GM15510 (cell line): ENCODE results near the gene AUH.

ENCODE experiments used
- POLR2A ChIP-seq: IDR thresholded peaks from 3 replicates; pipeline ENCODE4 v1.6.1; 2011; ENCODE audit warnings: borderline replicate concordance; ENCODE audit not compliant: insufficient read length; ENCODE audit errors: extremely low read depth

Gene AUH

DNA sequence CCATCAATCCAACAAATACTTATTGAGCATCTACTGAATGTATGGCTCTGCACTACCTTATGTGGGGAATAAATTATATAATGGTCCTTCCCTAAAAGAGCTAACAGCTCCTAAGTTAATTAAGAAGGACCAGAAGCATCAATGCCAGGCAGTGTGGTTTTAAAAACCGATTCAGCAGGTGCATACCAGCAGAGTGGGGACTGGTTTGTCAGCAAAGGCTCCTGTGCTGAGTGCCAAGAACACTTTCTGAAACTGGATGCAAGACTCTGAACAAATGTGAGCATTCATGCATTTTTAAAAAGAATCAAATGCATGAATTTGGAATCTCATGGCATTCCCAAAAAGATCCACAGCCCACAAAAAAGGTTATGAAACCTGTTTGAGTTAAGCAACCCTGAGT lies 142.2 kb downstream of the AUH start:
- TF ChIP-seq POLR2A: no peak

- TF ChIP-seq POLR2A: no peak
Observed at GRCh38 chr9:91217388-91217787, 144.3 kb downstream of the AUH start.

- no peak for TF ChIP-seq POLR2A
Observed at GRCh38 chr9:91214867-91215266, 146.9 kb downstream of the AUH start.

- TF ChIP-seq POLR2A: no peak
Observed at GRCh38 chr9:91214086-91214485, 147.6 kb downstream of the AUH start.

DNA sequence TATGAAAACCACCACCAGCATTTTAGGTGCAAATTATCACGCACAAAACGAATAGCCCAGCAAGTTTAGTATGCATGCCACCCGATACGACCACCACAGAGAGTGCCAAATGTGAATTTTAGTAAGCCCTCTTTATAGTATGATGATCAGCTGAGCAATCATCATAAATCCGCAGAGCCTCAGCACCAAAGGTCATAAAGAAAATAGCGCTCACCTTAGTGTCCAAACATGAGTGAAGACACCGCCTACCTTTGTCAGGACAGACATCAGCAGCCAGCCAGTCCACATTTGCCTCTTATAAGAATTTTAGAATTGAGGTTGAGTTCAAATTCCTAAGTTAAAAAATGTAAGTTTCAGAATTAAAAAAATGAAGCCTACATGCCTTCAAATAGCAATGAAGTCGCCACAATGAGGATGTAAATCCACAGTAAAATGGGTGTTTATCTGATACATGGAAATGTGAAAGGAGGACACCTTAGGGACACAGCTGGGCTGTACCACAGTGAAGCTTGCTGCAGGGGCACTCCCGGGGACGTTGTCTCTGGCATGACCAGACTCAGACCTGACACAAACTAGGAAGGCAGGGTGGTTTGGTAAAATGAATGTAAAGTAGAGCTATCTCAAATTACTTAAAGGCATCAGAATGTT lies 149.0 kb downstream of the AUH start:
- TF ChIP-seq POLR2A: no peak

DNA sequence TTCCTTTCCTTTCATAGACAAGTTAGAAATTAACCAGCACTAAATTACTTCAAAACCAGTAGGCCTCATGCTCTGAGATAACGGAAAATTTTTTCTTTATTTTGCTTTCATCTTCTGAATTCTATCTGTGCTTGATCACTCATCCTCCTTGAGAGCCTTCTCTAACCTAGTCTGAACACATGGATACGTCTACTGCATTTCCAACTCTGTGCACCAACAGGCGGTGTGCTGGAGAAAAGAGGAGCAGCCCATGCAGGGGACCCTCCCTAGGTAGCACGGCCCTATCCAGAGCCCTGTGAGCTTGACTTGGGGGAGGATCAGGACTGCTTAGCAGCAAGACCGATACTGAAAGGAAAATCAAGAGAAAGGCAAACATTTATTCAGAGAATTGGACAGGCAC lies 149.8 kb downstream of the AUH start:
- no peak for TF ChIP-seq POLR2A

- TF ChIP-seq POLR2A: no peak
Observed at GRCh38 chr9:91211414-91211813, 150.3 kb downstream of the AUH start.

- no peak for TF ChIP-seq POLR2A
Observed at GRCh38 chr9:91210318-91210717, 151.4 kb downstream of the AUH start.

GRCh38 chr9:91208837-91209236 lies 152.9 kb downstream of the AUH start:
- no peak for TF ChIP-seq POLR2A

DNA sequence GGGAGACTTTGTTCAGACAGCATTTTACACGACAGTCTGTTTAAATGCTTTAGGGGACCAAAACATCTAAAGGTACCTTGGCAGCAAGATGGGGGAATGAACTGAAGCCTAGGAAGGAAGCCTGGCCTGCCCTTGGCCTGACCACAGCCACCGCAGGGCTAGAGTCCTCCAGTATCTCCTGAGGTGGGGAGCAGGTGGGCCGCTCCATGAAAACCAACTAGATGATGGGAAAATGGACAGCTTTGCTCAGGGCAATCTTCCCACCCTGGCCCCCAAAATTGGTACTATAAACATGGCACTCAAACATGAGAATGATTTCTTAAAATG lies 153.3 kb downstream of the AUH start:
- TF ChIP-seq POLR2A: no peak

DNA sequence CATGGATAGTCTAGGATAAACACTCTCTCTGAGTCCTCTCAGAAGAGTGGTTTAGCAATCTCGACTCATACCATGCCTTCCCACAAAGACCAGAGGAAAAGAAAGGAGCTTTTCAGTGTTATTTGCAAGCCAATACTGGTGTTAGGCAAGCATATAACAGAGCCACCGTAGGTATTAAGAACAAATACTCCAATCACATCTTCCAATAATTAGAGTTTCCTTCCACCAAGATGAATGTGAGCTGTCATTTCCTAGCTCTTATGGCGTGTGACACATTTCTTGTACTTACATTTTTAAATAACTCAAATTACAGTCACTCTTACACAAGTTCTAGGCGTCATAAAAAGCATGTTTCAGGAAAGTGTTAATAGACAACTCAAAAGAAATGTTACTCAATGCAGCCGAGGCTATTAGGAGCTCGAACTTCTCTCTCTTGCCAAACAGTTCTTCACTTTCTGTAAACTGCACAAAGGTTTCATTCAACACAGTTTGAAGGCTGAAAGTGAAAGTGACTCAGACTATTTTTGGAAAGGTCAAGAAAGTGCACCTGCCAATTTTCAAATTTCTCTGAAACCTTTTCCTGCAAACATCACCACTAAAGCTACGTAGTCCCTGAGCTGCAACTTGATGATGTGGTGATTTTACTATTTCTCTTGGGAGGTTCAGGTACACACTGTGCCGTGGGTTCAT lies 153.8 kb downstream of the AUH start:
- TF ChIP-seq POLR2A: no peak

GRCh38 chr9:91207397-91207728 lies 154.4 kb downstream of the AUH start:
- no peak for TF ChIP-seq POLR2A

- TF ChIP-seq POLR2A: no peak
Observed at GRCh38 chr9:91206806-91207205, 154.9 kb downstream of the AUH start.

GRCh38 chr9:91202736-91203283 lies 158.9 kb downstream of the AUH start:
- TF ChIP-seq POLR2A: no peak

DNA sequence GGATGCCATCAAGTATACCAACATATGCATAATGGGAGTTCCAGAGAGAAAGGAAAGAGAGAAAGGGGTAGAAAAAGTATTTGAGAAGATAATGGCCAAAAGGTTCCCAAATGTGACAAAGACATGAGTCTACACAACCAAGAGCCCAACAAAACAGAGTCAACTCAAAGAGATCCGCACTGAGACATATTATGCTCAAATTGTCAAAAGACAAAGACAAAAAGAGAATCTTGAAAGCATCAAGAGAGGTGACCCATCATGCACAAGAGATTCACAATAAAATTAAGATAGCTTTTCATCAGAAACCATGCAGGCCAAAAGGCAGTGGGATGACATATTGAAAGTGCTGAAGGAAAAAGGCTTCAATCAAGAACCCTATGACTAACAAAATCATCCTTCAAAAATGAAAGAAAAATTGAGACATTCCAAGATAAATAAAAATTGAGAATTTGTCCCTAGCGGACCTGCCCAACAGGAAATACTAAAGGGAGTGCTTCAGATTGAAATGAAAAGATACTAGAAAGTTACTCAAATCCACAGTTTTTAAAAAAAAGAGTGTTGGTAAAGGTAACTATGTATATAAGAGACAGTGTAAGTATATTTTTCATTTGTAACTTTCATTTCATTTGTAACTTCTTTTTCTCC lies 160.9 kb downstream of the AUH start:
- TF ChIP-seq POLR2A: no peak
